Suprapubic skin (tissue), 4 donors: ENCODE measurements around the gene CALY. TPM values are rescaled to one million over a fixed set of nuclear protein-coding genes. Genes with fewer than 3 reads are reported as not detected.

Source experiments
- DNase-seq, 2 donors: peaks; one replicate each; pipeline ENCODE4 v3.0.0-alpha.2; 2019; ENCODE audit warnings: low spot score in 2 of 2
- H3K27ac ChIP-seq: fragments of 200-600 bp; sonication (generic); one replicate; pipeline ENCODE4 v1.5.1; 2019
- H3K27me3 ChIP-seq: fragments of 200-600 bp; sonication (generic); one replicate; pipeline ENCODE4 v1.5.1; 2019
- H3K36me3 ChIP-seq: fragments of 200-600 bp; sonication (generic); one replicate; pipeline ENCODE4 v1.5.1; 2019
- H3K4me1 ChIP-seq: fragments of 200-600 bp; sonication (generic); one replicate; pipeline ENCODE4 v1.5.1; 2019
- H3K4me3 ChIP-seq: fragments of 200-600 bp; sonication (generic); one replicate; pipeline ENCODE4 v1.5.1; 2019; ENCODE audit warnings: mild to moderate bottlenecking
- H3K9me3 ChIP-seq: fragments of 200-600 bp; sonication (generic); one replicate; pipeline ENCODE4 v1.5.1; 2019
- CTCF ChIP-seq, 2 donors: fragments of 200-600 bp in 1 of 2; fragments of 450-650 bp in 1 of 2; sonication (generic) in 1 of 2; IDR thresholded peaks; one replicate each; pipeline ENCODE4 v1.5.1; 2016 to 2019; ENCODE audit warnings: antibody characterized with exemption in 2 of 2, mild to moderate bottlenecking in 1 of 2, moderate library complexity in 1 of 2
- EP300 ChIP-seq: sonication (generic); formaldehyde crosslinking; IDR thresholded peaks from one replicate; pipeline ENCODE4 v1.6.1; 2017; ENCODE audit warnings: antibody characterized with exemption
- POLR2A ChIP-seq, 2 donors: fragments of 450-650 bp; IDR thresholded peaks; one replicate each; pipeline ENCODE4 v1.6.1; 2017; ENCODE audit warnings: antibody characterized with exemption in 2 of 2, mild to moderate bottlenecking in 2 of 2, moderate library complexity in 2 of 2
- POLR2AphosphoS5 ChIP-seq, 3 donors: sonication (generic); formaldehyde crosslinking; IDR thresholded peaks; one replicate each; pipeline ENCODE4 v1.6.1; 2017; ENCODE audit warnings: antibody characterized with exemption in 3 of 3
- WGBS: methylation state at CpG from one replicate; pipeline ENCODE4 v1.1.5; 2018; 5-methylcytosine and 5-hydroxymethylcytosine counted together
- total RNA-seq, 4 donors: library from RNA; depleted of rRNA; stranded (reverse); fragments of >200 nt; gene quantifications; one replicate each; pipeline ENCODE4 v1.1.0, GENCODE V29; 2016

The CALY gene
- total RNA-seq, 4 donors from 2014 or later, result 0.30 TPM; not detected in 3

- H3K27me3 ChIP-seq, result no peaks in the 10 kb centered on the region
- H3K27ac ChIP-seq, result no peak overlapping the region
- peaks cover 35% of the 10 kb centered on the region for H3K36me3 ChIP-seq
- WGBS, result 80% methylated on average over 12 of the region's 17 CpGs
- H3K4me1 ChIP-seq, result peaks cover 35% of the 10 kb centered on the region
- peak overlapping the region; percentile 100 for H3K4me3 ChIP-seq
- no peak for DNase-seq
- H3K9me3 ChIP-seq, result no peaks in the 10 kb centered on the region
- TF ChIP-seq POLR2AphosphoS5 (IDR thresholded peaks at IDR 0.05), result no peak
- TF ChIP-seq CTCF (IDR thresholded peaks at IDR 0.05), result no peak
- no peak for TF ChIP-seq POLR2A (IDR thresholded peaks at IDR 0.05)
Measured at GRCh38 chr10:133306941-133307379, 29.7 kb downstream of the CALY start.

- no peak for TF ChIP-seq CTCF (IDR thresholded peaks at IDR 0.05)
- Histone ChIP-seq H3K27me3 (no peaks in the 10 kb centered on the region), H3K4me1 (peaks cover 35% of the 10 kb centered on the region), H3K9me3 (no peaks in the 10 kb centered on the region), H3K36me3 (peaks cover 30% of the 10 kb centered on the region), H3K4me3 (no peak overlapping the region), H3K27ac (peak overlapping the region; percentile 60)
- no peak for DNase-seq
- 81% methylated on average over 5 of the region's 5 CpGs for WGBS
Measured at GRCh38 chr10:133306097-133306476, 30.6 kb downstream of the CALY start.

GRCh38 chr10:133303206-133303605 lies 33.5 kb downstream of the CALY start:
- DNase-seq, result no peak
- no peaks in the 10 kb centered on the region for H3K9me3 ChIP-seq
- no peak for TF ChIP-seq CTCF (IDR thresholded peaks at IDR 0.05)
- TF ChIP-seq POLR2AphosphoS5 (IDR thresholded peaks at IDR 0.05), result no peak
- no peak for TF ChIP-seq EP300
- TF ChIP-seq POLR2A (IDR thresholded peaks at IDR 0.05), result no peak
- WGBS, result 80% methylated on average over 5 of the region's 10 CpGs
- peaks cover 27% of the 10 kb centered on the region for H3K4me1 ChIP-seq
- no peaks in the 10 kb centered on the region for H3K27me3 ChIP-seq
- H3K27ac ChIP-seq, result no peak overlapping the region
- no peak overlapping the region for H3K4me3 ChIP-seq
- peaks cover 45% of the 10 kb centered on the region for H3K36me3 ChIP-seq

- Histone ChIP-seq H3K27ac (no peak overlapping the region), H3K4me1 (peaks cover 19% of the 10 kb centered on the region), H3K9me3 (no peaks in the 10 kb centered on the region), H3K27me3 (no peaks in the 10 kb centered on the region), H3K4me3 (no peak overlapping the region), H3K36me3 (peaks cover 54% of the 10 kb centered on the region)
- 100% methylated on average over 6 of the region's 14 CpGs for WGBS
- no peak for TF ChIP-seq EP300
- TF ChIP-seq CTCF (IDR thresholded peaks at IDR 0.05), result no peak
- no peak for TF ChIP-seq POLR2AphosphoS5 (IDR thresholded peaks at IDR 0.05)
- no peak for TF ChIP-seq POLR2A (IDR thresholded peaks at IDR 0.05)
- DNase-seq, result no peak
Measured at GRCh38 chr10:133302230-133302629, 34.5 kb downstream of the CALY start.

- Histone ChIP-seq H3K4me3 (no peak overlapping the region), H3K4me1 (no peaks in the 10 kb centered on the region), H3K27me3 (no peaks in the 10 kb centered on the region), H3K36me3 (peaks cover 79% of the 10 kb centered on the region), H3K9me3 (no peaks in the 10 kb centered on the region), H3K27ac (no peak overlapping the region)
- TF ChIP-seq POLR2A (IDR thresholded peaks at IDR 0.05), result no peak
- no peak for TF ChIP-seq EP300
- DNase-seq, result no peak
- 97% methylated on average over 14 of the region's 14 CpGs for WGBS
Measured at GRCh38 chr10:133299738-133300137, 37.0 kb downstream of the CALY start.

GRCh38 chr10:133299224-133299623 lies 37.5 kb downstream of the CALY start:
- no peak for DNase-seq
- TF ChIP-seq POLR2A (IDR thresholded peaks at IDR 0.05) (no peak), POLR2AphosphoS5 (IDR thresholded peaks at IDR 0.05) (no peak), CTCF (IDR thresholded peaks at IDR 0.05) (no peak), EP300 (no peak)
- no peaks in the 10 kb centered on the region for H3K4me1 ChIP-seq
- H3K36me3 ChIP-seq, result peaks cover 85% of the 10 kb centered on the region
- H3K4me3 ChIP-seq, result no peak overlapping the region
- H3K27ac ChIP-seq, result no peak overlapping the region
- H3K27me3 ChIP-seq, result no peaks in the 10 kb centered on the region
- WGBS, result 100% methylated on average over 1 of the region's 10 CpGs
- H3K9me3 ChIP-seq, result no peaks in the 10 kb centered on the region
